Activated CD4-positive, alpha-beta T cell treated with anti-CD3 and anti-CD28 coated beads, Interleukin-2, amount 50 U/mL, for 16 hours (primary cell): Measurements from ENCODE around the gene PPM1A.
"Not testable (repeated sequence)": the region's sequence is repeated elsewhere in the genome, so short reads cannot be mapped to it uniquely, and the experiment has no call there.

ENCODE experiments used
- DNase-seq: peaks from one replicate; pipeline ENCODE4 v3.0.0-alpha.2; 2020

PPM1A gene

GRCh38 chr14:60273956-60274355 lies 24.9 kb downstream of the PPM1A start:
- DNase-seq: no peak

- DNase-seq: no peak
Observed at GRCh38 chr14:60274448-60274847, 25.4 kb downstream of the PPM1A start.

- no peak for DNase-seq
Observed at GRCh38 chr14:60275932-60276331, 26.9 kb downstream of the PPM1A start.

GRCh38 chr14:60276347-60276746 lies 27.3 kb downstream of the PPM1A start:
- DNase-seq: no peak

- no peak for DNase-seq
Observed at GRCh38 chr14:60277605-60278190, 28.7 kb downstream of the PPM1A start.

GRCh38 chr14:60278350-60278749 lies 29.3 kb downstream of the PPM1A start:
- no peak for DNase-seq

GRCh38 chr14:60287452-60287851 lies 38.4 kb downstream of the PPM1A start:
- no peak for DNase-seq

GRCh38 chr14:60288279-60288678 lies 39.3 kb downstream of the PPM1A start:
- DNase-seq: no peak

GRCh38 chr14:60294411-60295069 lies 45.5 kb downstream of the PPM1A start:
- DNase-seq: no peak

GRCh38 chr14:60300019-60300418 lies 51.0 kb downstream of the PPM1A start:
- no peak for DNase-seq

GRCh38 chr14:60301685-60302084 lies 52.7 kb downstream of the PPM1A start:
- no peak for DNase-seq

- DNase-seq: no peak
Observed at GRCh38 chr14:60302663-60303062, 53.6 kb downstream of the PPM1A start.

GRCh38 chr14:60303745-60304144 lies 54.7 kb downstream of the PPM1A start:
- no peak for DNase-seq

- no peak for DNase-seq
Observed at GRCh38 chr14:60304509-60304908, 55.5 kb downstream of the PPM1A start.

- DNase-seq: no peak
Observed at GRCh38 chr14:60309867-60310552, 61.0 kb downstream of the PPM1A start.

- DNase-seq: no peak
Observed at GRCh38 chr14:60311417-60311816, 62.4 kb downstream of the PPM1A start.

GRCh38 chr14:60313093-60313492 lies 64.1 kb downstream of the PPM1A start:
- no peak for DNase-seq

- no peak for DNase-seq
Observed at GRCh38 chr14:60315196-60315990, 66.4 kb downstream of the PPM1A start.

GRCh38 chr14:60317609-60318008 lies 68.6 kb downstream of the PPM1A start:
- no peak for DNase-seq

- DNase-seq: not testable (repeated sequence)
Observed at GRCh38 chr14:60320860-60321259, 71.8 kb downstream of the PPM1A start.

GRCh38 chr14:60323199-60323896 lies 74.3 kb downstream of the PPM1A start:
- DNase-seq: no peak

- DNase-seq: no peak
Observed at GRCh38 chr14:60324837-60325236, 75.8 kb downstream of the PPM1A start.

- DNase-seq: no peak
Observed at GRCh38 chr14:60326274-60326673, 77.3 kb downstream of the PPM1A start.
